SK-N-SH treated with all-trans-retinoic acid at 6 μM for 48 hours (cell line): Measurements from ENCODE around the gene NOP10.

Source experiments
- ATAC-seq: fragments of 200-7000 bp; cut with Tn5 transposase; 3 replicates; pipeline ENCODE4 v1.9.1; 2020; ENCODE audit warnings: mild to moderate bottlenecking, moderate library complexity
- ARNTL ChIP-seq: fragments of 450-650 bp; formaldehyde crosslinking; IDR thresholded peaks from 2 replicates; pipeline ENCODE4 v1.5.0; 2020; ENCODE audit warnings: low read depth, mild to moderate bottlenecking, moderate library complexity, borderline replicate concordance
- CREB5 ChIP-seq: fragments of 250-450 bp; sonication (Bioruptor Pico); IDR thresholded peaks from 2 replicates; pipeline ENCODE4 v1.5.1; 2020; ENCODE audit warnings: low read depth, mild to moderate bottlenecking, moderate library complexity
- CSDC2 ChIP-seq: fragments of 250-450 bp; sonication (Bioruptor Pico); IDR thresholded peaks from 2 replicates; pipeline ENCODE4 v1.5.0; 2020; ENCODE audit warnings: mild to moderate bottlenecking, moderate library complexity
- CSRNP3 ChIP-seq: fragments of 250-450 bp; sonication (Bioruptor Pico); IDR thresholded peaks from 2 replicates; pipeline ENCODE4 v1.5.1; 2021; ENCODE audit warnings: mild to moderate bottlenecking, moderate library complexity
- ESRRG ChIP-seq: fragments of 250-450 bp; sonication (Bioruptor Pico); IDR thresholded peaks from 2 replicates; pipeline ENCODE4 v1.6.1; 2021; ENCODE audit warnings: mild to moderate bottlenecking
- GLIS3 ChIP-seq: fragments of 250-450 bp; sonication (Bioruptor Pico); IDR thresholded peaks from 2 replicates; pipeline ENCODE4 v1.5.0; 2020; ENCODE audit warnings: mild to moderate bottlenecking, moderate library complexity
- ISL1 ChIP-seq: fragments of 250-450 bp; sonication (Bioruptor Pico); IDR thresholded peaks from 2 replicates; pipeline ENCODE4 v2.1.2; 2022; ENCODE audit warnings: mild to moderate bottlenecking, moderate library complexity
- OSR1 ChIP-seq: fragments of 250-450 bp; sonication (Bioruptor Pico); IDR thresholded peaks from 2 replicates; pipeline ENCODE4 v1.8.0; 2022; ENCODE audit warnings: moderate library complexity, mild to moderate bottlenecking, inconsistent platforms
- PATZ1 ChIP-seq: fragments of 250-450 bp; sonication (Bioruptor Pico); IDR thresholded peaks from 2 replicates; pipeline ENCODE4 v1.8.0; 2020; ENCODE audit warnings: mild to moderate bottlenecking, moderate library complexity, borderline replicate concordance
- POU6F1 ChIP-seq: fragments of 250-450 bp; sonication (Bioruptor Pico); IDR thresholded peaks from 2 replicates; pipeline ENCODE4 v1.8.0; 2021; ENCODE audit warnings: low read depth, mild to moderate bottlenecking, moderate library complexity, borderline replicate concordance
- PPARA ChIP-seq: fragments of 250-450 bp; sonication (Bioruptor Pico); IDR thresholded peaks from 2 replicates; pipeline ENCODE4 v1.5.0; 2020; ENCODE audit warnings: mild to moderate bottlenecking, borderline replicate concordance
- RARB ChIP-seq: fragments of 250-450 bp; sonication (Bioruptor Pico); IDR thresholded peaks from 2 replicates; pipeline ENCODE4 v1.8.0; 2021; ENCODE audit warnings: mild to moderate bottlenecking, moderate library complexity
- SNAI2 ChIP-seq: fragments of 250-450 bp; sonication (Bioruptor Pico); IDR thresholded peaks from 2 replicates; pipeline ENCODE4 v1.5.0; 2020; ENCODE audit warnings: mild to moderate bottlenecking, moderate library complexity
- TOX ChIP-seq: fragments of 250-450 bp; sonication (Bioruptor Pico); IDR thresholded peaks from 2 replicates; pipeline ENCODE4 v1.8.0; 2021; ENCODE audit warnings: mild to moderate bottlenecking, moderate library complexity, borderline replicate concordance
- ZC3H10 ChIP-seq: fragments of 250-450 bp; sonication (Bioruptor Pico); IDR thresholded peaks from 2 replicates; pipeline ENCODE4 v1.5.1; 2021; ENCODE audit warnings: mild to moderate bottlenecking, moderate library complexity
- ZFP3 ChIP-seq: fragments of 250-450 bp; sonication (Bioruptor Pico); IDR thresholded peaks from 2 replicates; pipeline ENCODE4 v1.5.0; 2020; ENCODE audit warnings: mild to moderate bottlenecking, moderate library complexity
- ZFP30 ChIP-seq: fragments of 450-650 bp; formaldehyde crosslinking; IDR thresholded peaks from 2 replicates; pipeline ENCODE4 v1.5.0; 2022; ENCODE audit warnings: mild to moderate bottlenecking, moderate library complexity
- ZNF565 ChIP-seq: fragments of 450-650 bp; formaldehyde crosslinking; conservative IDR thresholded peaks from 2 replicates; pipeline ENCODE4 v1.5.0; 2020; ENCODE audit warnings: low read depth, mild to moderate bottlenecking, moderate library complexity
- ZNF70 ChIP-seq: fragments of 450-650 bp; formaldehyde crosslinking; IDR thresholded peaks from 2 replicates; pipeline ENCODE4 v1.5.0; 2020; ENCODE audit warnings: mild to moderate bottlenecking, moderate library complexity
- ZNF8 ChIP-seq: fragments of 450-650 bp; formaldehyde crosslinking; IDR thresholded peaks from 2 replicates; pipeline ENCODE4 v1.5.0; 2020; ENCODE audit warnings: mild to moderate bottlenecking, moderate library complexity

Gene NOP10

GRCh38 chr15:34349769-34350168 lies 6.8 kb upstream of the NOP10 start (continued):
- TF ChIP-seq PATZ1: no peak

- ATAC-seq: no peak
- no peak for TF ChIP-seq RARB
- no peak for TF ChIP-seq ISL1 (CRISPR knock-in tag)
These were observed 5.9 kb upstream of the NOP10 start for GRCh38 chr15:34348735-34349300.

- TF ChIP-seq ESRRG (CRISPR knock-in tag) (no peak), CSRNP3 (CRISPR knock-in tag) (no peak)
- no peak for ATAC-seq
These were observed 5.2 kb upstream of the NOP10 start for GRCh38 chr15:34347951-34348638.

- ATAC-seq: peak; percentile 2; the same call in 1 of the 3 replicates
These were observed 661 bp downstream of the NOP10 start for GRCh38 chr15:34342213-34342736.

GRCh38 chr15:34341381-34342212 lies 1.3 kb downstream of the NOP10 start:
- ATAC-seq: no peak
- TF ChIP-seq CSDC2 (CRISPR knock-in tag): no peak
- no peak for TF ChIP-seq ZFP3 (CRISPR knock-in tag)
- no peak for TF ChIP-seq ARNTL (CRISPR knock-in tag)
- TF ChIP-seq CREB5 (CRISPR knock-in tag): no peak
- no peak for TF ChIP-seq ESRRG (CRISPR knock-in tag)
- TF ChIP-seq ISL1 (CRISPR knock-in tag): no peak
- no peak for TF ChIP-seq ZNF8 (CRISPR knock-in tag)
- no peak for TF ChIP-seq ZFP30 (CRISPR knock-in tag)
- no peak for TF ChIP-seq OSR1 (CRISPR knock-in tag)
- TF ChIP-seq RARB: no peak
- TF ChIP-seq GLIS3: no peak
- TF ChIP-seq CSRNP3 (CRISPR knock-in tag): no peak
- TF ChIP-seq PPARA (CRISPR knock-in tag): no peak
- TF ChIP-seq ZNF70 (CRISPR knock-in tag): no peak
- no peak for TF ChIP-seq ZNF565
- TF ChIP-seq POU6F1 (CRISPR knock-in tag): no peak
- no peak for TF ChIP-seq SNAI2 (CRISPR knock-in tag)
- TF ChIP-seq TOX (CRISPR knock-in tag): no peak
- TF ChIP-seq PATZ1: no peak
- TF ChIP-seq ZC3H10 (CRISPR knock-in tag): no peak
